Transverse colon (tissue), 4 donors: ENCODE results near the gene PPP1R27. TPM values are rescaled to one million over a fixed set of nuclear protein-coding genes. Genes with fewer than 3 reads are reported as not detected.
A peak's percentile ranks its signal among the peaks of the same experiment; 100 is the strongest.

Experiments used
- DNase-seq: peaks from one replicate; pipeline ENCODE4 v3.0.0-alpha.2; 2019
- H3K27ac ChIP-seq, 4 donors: fragments of 200-600 bp; sonication (generic); 2 replicates each; pipeline ENCODE4 v1.5.1; 2016 to 2018; ENCODE audit warnings: inconsistent platforms in 4 of 4
- H3K27me3 ChIP-seq: fragments of 200-600 bp; sonication (generic); 2 replicates; pipeline ENCODE4 v1.5.1; 2017; ENCODE audit warnings: inconsistent platforms
- H3K36me3 ChIP-seq, 4 donors: fragments of 200-600 bp; sonication (generic); 2 replicates each; pipeline ENCODE4 v1.5.1; 2017 to 2019; ENCODE audit warnings: inconsistent platforms in 4 of 4
- H3K4me1 ChIP-seq, 4 donors: fragments of 200-600 bp; sonication (generic); 2 replicates each; pipeline ENCODE4 v1.5.1; 2017 to 2020; ENCODE audit warnings: inconsistent platforms in 4 of 4
- H3K4me3 ChIP-seq, 4 donors: fragments of 200-600 bp; sonication (generic); 1 replicate in 1 of 4; 2 replicates in 3 of 4; pipeline versions ENCODE4 v1.5.1 to v1.6.1; 2017 to 2019; ENCODE audit warnings: inconsistent platforms in 4 of 4
- H3K9me3 ChIP-seq, 2 donors: fragments of 200-600 bp; sonication (generic); 2 replicates each; pipeline ENCODE4 v1.5.1; 2017 to 2019; ENCODE audit warnings: inconsistent platforms in 2 of 2
- CTCF ChIP-seq, 5 experiments: fragments of 200-600 bp in 3 of 5; fragments of 450-650 bp in 2 of 5; sonication (generic) in 3 of 5; IDR thresholded peaks; 1 replicate in 2 of 5; 2 replicates in 3 of 5; pipeline ENCODE4 v1.5.1; 2016 to 2017; ENCODE audit warnings: antibody characterized with exemption in 5 of 5, inconsistent platforms in 3 of 5, mild to moderate bottlenecking in 2 of 5, moderate library complexity in 1 of 5
- EP300 ChIP-seq: sonication (generic); formaldehyde crosslinking; IDR thresholded peaks from one replicate; pipeline ENCODE4 v1.6.1; 2017; ENCODE audit warnings: antibody characterized with exemption, low read depth
- POLR2A ChIP-seq: fragments of 450-650 bp; IDR thresholded peaks from one replicate; pipeline ENCODE4 v1.6.1; 2016; ENCODE audit warnings: antibody characterized with exemption, mild to moderate bottlenecking, moderate library complexity
- POLR2AphosphoS5 ChIP-seq, 3 donors: sonication (generic); formaldehyde crosslinking; IDR thresholded peaks; one replicate each; pipeline ENCODE4 v1.6.1; 2016; ENCODE audit warnings: antibody characterized with exemption in 3 of 3
- WGBS, 2 donors: methylation state at CpG; one replicate each; pipeline ENCODE4 v1.1.5; 2018; ENCODE audit warnings: low coverage in 1 of 2; 5-methylcytosine and 5-hydroxymethylcytosine counted together
- in situ Hi-C, 4 donors: fragments of 200-750 bp; cut with MboI; loops; one replicate each; pipeline versions ENCODE4 v1.15.0 to v1.15.1; 2017; ENCODE audit warnings: low sequenced_read_pairs in 3 of 4, low pct_ligation_motif_present in 1 of 4, low pct_unique_long_range_greater_than_20kb in 1 of 4
- intact Hi-C: fragments of 100-400 bp; cut with DNase I; formaldehyde crosslinking; loops from one replicate; pipeline ENCODE4 v1.15.1; 2023; ENCODE audit warnings: low total_unique reads
- total RNA-seq, 4 donors: library from RNA; depleted of rRNA; stranded (reverse); fragments of >200 nt; gene quantifications; one replicate each; pipeline ENCODE4 v1.1.0, GENCODE V29; 2016

The PPP1R27 gene
- total RNA-seq, 4 donors from 2014 or later: 0.68 TPM; not detected in 3

DNA sequence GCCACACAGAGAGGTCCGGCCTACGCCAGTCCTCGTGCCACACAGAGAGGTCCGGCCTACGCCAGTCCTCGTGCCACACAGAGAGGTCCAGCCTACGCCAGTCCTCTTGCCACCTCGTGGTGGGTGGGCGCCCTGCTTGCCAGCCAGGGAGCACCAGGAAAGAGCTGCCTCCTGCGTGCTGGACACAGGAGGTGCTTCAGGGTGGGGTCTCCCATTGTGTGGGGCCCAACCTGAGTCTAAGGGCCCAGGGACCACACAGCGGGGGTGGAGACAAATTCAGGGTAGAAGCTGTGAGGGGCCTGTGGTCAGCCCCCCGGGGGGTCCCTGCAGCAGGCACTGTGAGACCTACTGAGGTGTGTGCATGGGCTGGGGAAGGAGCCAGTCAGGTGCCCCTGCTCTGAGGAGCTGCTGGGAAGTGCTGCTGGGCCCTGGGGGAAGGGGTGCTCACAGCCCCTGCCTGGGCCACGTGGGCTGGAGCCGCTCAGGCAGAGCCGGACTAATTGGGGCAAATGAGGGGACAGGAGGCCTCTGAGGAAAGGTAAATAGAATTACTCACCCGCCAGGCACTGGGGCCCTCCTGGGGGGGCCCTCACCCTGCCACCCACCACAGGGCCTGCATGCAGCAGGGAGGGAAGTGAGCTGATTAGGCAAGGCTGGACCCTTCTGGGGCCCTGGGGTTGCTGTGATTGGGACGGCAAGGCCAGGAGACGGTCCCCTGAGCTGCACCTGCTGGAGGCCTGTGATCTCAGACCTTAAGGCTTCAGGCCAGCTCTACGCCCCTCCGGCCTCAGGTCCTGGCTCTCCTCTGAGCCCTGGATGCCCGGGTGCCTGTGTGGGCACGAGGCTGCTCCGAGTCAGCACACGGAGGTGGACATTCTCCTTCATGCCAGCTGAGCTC, 19.9 kb downstream of the PPP1R27 start:
- intact Hi-C loops: no loop called here
- 54% methylated on average over 14 of the region's 24 CpGs; no CpG with 5 or more reads in 1 of the 2 donors for WGBS, 2 donors
- Histone ChIP-seq H3K4me1 (peaks cover 5 to 11% (median 8%) of the 10 kb centered on the region in 4 donors), H3K9me3 (no peaks in the 10 kb centered on the region), H3K27ac (peak overlapping the region in 1 of 4 donors; percentile 1), H3K27me3 (peaks cover 24% of the 10 kb centered on the region), H3K36me3 (no peaks in the 10 kb centered on the region), H3K4me3 (no peak overlapping the region)
- in situ Hi-C loops: no loop called here
- no peak for DNase-seq
- TF ChIP-seq EP300 (no peak), POLR2A (no peak), CTCF (IDR thresholded peaks at IDR 0.05) (no peak), POLR2AphosphoS5 (IDR thresholded peaks at IDR 0.05) (no peak)

DNA sequence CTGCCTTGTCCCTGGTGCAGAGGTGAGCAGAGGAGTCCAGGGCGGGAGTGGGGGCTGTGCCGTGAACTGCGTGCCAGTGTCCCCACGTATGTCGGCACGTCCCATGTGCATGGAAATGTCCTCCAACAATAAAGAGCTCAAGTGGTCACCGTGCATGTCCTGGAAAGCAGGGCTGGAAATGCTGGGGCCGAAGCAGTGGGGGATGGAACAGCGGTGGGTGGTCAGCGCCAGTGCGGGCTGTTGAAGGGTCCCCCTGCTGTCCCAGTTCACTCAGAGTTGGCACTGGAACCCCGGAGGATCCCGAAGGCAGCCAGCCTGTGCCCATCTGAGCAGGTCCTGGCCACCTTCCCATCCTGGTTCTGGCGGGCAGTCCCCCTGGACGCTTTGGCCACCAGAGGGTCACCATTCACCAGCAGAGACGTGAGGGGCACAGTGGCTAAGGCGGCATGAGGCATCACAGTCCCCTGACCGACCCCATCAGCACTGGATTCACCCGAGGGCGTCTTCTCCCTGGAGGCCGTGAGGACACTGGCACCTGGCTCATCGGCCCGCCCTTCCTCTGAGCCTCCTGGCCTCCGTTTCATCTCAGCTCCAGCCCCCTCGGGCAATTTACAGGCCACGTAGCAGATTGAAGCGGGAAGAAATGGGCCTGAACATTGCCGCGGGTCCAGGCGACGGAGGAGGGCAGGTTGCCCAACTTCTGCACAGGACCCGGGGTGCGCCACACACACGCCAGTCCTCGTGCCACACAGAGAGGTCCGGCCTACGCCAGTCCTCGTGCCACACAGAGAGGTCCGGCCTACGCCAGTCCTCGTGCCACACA, 20.8 kb downstream of the PPP1R27 start:
- no peak for DNase-seq
- 60 to 89% methylated on average over 3 to 35 of the region's 41 CpGs for WGBS, 2 donors
- in situ Hi-C loops (no loop called here), intact Hi-C loops (no loop called here)
- Histone ChIP-seq H3K4me1 (peaks cover 5 to 11% (median 8%) of the 10 kb centered on the region in 4 donors), H3K27ac (no peak overlapping the region), H3K9me3 (no peaks in the 10 kb centered on the region), H3K27me3 (peaks cover 28% of the 10 kb centered on the region), H3K4me3 (no peak overlapping the region), H3K36me3 (no peaks in the 10 kb centered on the region)
- no peak for TF ChIP-seq POLR2A

DNA sequence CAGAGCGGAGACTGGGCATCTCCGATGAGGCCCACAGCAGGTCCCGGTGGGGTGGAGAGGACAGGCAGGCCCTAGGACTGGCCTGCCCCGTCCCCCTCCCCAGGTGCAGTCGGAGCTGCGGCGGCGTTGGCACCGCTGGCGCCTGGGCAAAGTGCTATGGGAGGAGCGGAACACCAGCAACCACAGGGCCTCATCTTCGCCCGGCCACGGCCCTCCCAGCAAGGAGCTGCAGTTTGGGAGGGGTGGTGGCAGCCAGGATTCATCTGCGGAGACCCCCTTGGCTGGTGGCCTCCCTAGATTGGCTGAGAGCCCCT, 21.5 kb downstream of the PPP1R27 start:
- no peaks in the 10 kb centered on the region for H3K36me3 ChIP-seq
- no peaks in the 10 kb centered on the region for H3K9me3 ChIP-seq
- no peak overlapping the region for H3K4me3 ChIP-seq
- no peak overlapping the region for H3K27ac ChIP-seq
- DNase-seq: no peak
- 86% methylated on average over 15 of the region's 15 CpGs; no CpG with 5 or more reads in 1 of the 2 donors for WGBS, 2 donors
- in situ Hi-C loops: no loop called here
- intact Hi-C loops: no loop called here
- TF ChIP-seq POLR2A (no peak), EP300 (no peak), CTCF (IDR thresholded peaks at IDR 0.05) (no peak), POLR2AphosphoS5 (IDR thresholded peaks at IDR 0.05) (no peak)
- peaks cover 33% of the 10 kb centered on the region for H3K27me3 ChIP-seq
- peaks cover 5 to 11% (median 8%) of the 10 kb centered on the region in 4 donors for H3K4me1 ChIP-seq

DNA sequence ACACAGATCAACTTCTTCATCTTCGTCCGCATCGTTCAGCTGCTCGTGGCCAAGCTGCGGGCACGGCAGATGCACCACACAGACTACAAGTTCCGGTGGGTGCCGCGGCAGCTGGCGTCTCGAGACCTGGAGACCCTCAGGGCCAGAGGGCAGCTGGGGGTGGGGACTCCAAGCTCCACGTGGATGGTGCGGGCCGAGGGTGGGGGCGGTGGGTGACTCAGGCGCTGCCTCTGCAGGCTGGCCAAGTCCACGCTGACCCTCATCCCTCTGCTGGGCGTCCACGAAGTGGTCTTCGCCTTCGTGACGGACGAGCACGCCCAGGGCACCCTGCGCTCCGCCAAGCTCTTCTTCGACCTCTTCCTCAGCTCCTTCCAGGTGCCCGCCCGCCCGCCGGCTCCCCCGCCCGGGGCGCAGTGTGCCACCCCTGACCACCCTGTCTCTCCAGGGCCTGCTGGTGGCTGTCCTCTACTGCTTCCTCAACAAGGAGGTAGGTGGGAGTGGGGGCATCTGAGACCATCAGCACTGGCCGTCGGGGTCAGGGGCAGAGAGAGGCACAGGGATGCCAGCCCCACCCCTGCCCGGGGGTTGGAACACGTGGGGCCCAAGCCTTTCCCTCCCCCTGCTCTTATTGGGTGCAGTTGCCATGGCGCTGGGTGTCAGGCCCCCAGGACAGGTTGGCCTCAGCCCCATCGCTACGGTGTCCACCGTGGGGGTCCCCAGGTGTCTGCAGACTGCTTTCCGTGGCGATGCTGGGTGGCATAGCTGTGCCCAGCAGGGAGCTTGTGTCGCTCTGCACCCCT, 22.1 kb downstream of the PPP1R27 start:
- Histone ChIP-seq H3K27me3 (peaks cover 38% of the 10 kb centered on the region), H3K4me1 (peaks cover 5 to 11% (median 8%) of the 10 kb centered on the region in 4 donors), H3K9me3 (no peaks in the 10 kb centered on the region), H3K4me3 (no peak overlapping the region), H3K36me3 (no peaks in the 10 kb centered on the region), H3K27ac (no peak overlapping the region)
- in situ Hi-C loops (no loop called here), intact Hi-C loops (no loop called here)
- DNase-seq: no peak
- no peak for TF ChIP-seq POLR2AphosphoS5 (IDR thresholded peaks at IDR 0.05)
- TF ChIP-seq POLR2A: no peak
- no peak for TF ChIP-seq EP300
- TF ChIP-seq CTCF (IDR thresholded peaks at IDR 0.05): no peak
- WGBS, 2 donors: 82 to 100% methylated on average over 1 to 43 of the region's 45 CpGs
